Progenitor cell of endocrine pancreas (in vitro differentiated cells): ENCODE data around the gene GNPDA1. TPM values are rescaled to one million over a fixed set of nuclear protein-coding genes. Genes with fewer than 3 reads are reported as not detected.

Experiments used
- DNase-seq: peaks from one replicate; pipeline ENCODE4 v3.0.0; 2021; ENCODE audit warnings: low spot score; ENCODE audit not compliant: unreplicated experiment
- H3K27ac Mint-ChIP-seq: 2 replicates; pipeline ENCODE4 v1.8.0; 2021; ENCODE audit warnings: mild to moderate bottlenecking, moderate library complexity, mixed read lengths
- H3K27me3 Mint-ChIP-seq: 2 replicates; pipeline ENCODE4 v1.8.0; 2021; ENCODE audit warnings: mixed read lengths
- H3K36me3 Mint-ChIP-seq: 2 replicates; pipeline ENCODE4 v1.8.0; 2022; ENCODE audit warnings: mixed read lengths; ENCODE audit not compliant: insufficient read depth
- H3K4me1 Mint-ChIP-seq: 2 replicates; pipeline ENCODE4 v1.8.0; 2021; ENCODE audit warnings: low read depth, mixed read lengths
- H3K4me3 Mint-ChIP-seq: 2 replicates; pipeline ENCODE4 v1.8.0; 2021; ENCODE audit warnings: low read depth, mild to moderate bottlenecking, moderate library complexity, mixed read lengths
- H3K9me3 Mint-ChIP-seq: 2 replicates; pipeline ENCODE4 v1.8.0; 2021; ENCODE audit warnings: low read depth, mixed read lengths
- CTCF ChIP-seq: fragments of 200-600 bp; sonication (generic); IDR thresholded peaks from one replicate; pipeline ENCODE4 v1.5.0; 2021; ENCODE audit warnings: antibody characterized with exemption, mild to moderate bottlenecking; ENCODE audit not compliant: unreplicated experiment
- total RNA-seq: library from RNA; stranded (reverse); gene quantifications from 2 replicates; pipeline ENCODE4 v1.2.1, GENCODE V29; 2021

The GNPDA1 gene
- total RNA-seq, 1 donor from 2014 or later: 115 TPM

GRCh38 chr5:141968914-141969608 lies 43.8 kb downstream of the GNPDA1 start, which contains the start of gene RNF14:
Gene RNF14, plus strand, starts transcription at chr5:141969105. Its CDS starts 4,484 bp downstream, at chr5:141973589.
- TF ChIP-seq CTCF: peak; percentile 94
- Mint-ChIP-seq H3K4me1 (peaks cover 17% of the 10 kb centered on the region), H3K4me3 (peak within 1 kb of the TSS; percentile 95), H3K27me3 (no peaks in the 10 kb centered on the region), H3K9me3 (no peaks in the 10 kb centered on the region), H3K36me3 (peaks cover 10% of the 10 kb centered on the region), H3K27ac (peak within 1 kb of the TSS; percentile 98)
- peak; percentile 89 for DNase-seq

GRCh38 chr5:141966963-141967333 lies 45.9 kb downstream of the GNPDA1 start:
- Mint-ChIP-seq H3K4me1 (peaks cover 15% of the 10 kb centered on the region), H3K27ac (no peak overlapping the region), H3K36me3 (peaks cover under 1% of the 10 kb centered on the region), H3K9me3 (no peaks in the 10 kb centered on the region), H3K27me3 (no peaks in the 10 kb centered on the region), H3K4me3 (no peak overlapping the region)
- DNase-seq: no peak
- no peak for TF ChIP-seq CTCF

GRCh38 chr5:141966275-141966962 lies 46.4 kb downstream of the GNPDA1 start:
- Mint-ChIP-seq H3K4me1 (peaks cover 15% of the 10 kb centered on the region), H3K27me3 (no peaks in the 10 kb centered on the region), H3K4me3 (no peak overlapping the region), H3K36me3 (no peaks in the 10 kb centered on the region), H3K27ac (no peak overlapping the region), H3K9me3 (no peaks in the 10 kb centered on the region)
- TF ChIP-seq CTCF: no peak
- no peak for DNase-seq

- Mint-ChIP-seq H3K4me3 (no peak overlapping the region), H3K36me3 (no peaks in the 10 kb centered on the region), H3K4me1 (peaks cover 16% of the 10 kb centered on the region), H3K27ac (no peak overlapping the region), H3K9me3 (no peaks in the 10 kb centered on the region), H3K27me3 (no peaks in the 10 kb centered on the region)
- DNase-seq: no peak
- no peak for TF ChIP-seq CTCF
Observed at GRCh38 chr5:141965071-141965470, 47.8 kb downstream of the GNPDA1 start.

- Mint-ChIP-seq H3K27me3 (no peaks in the 10 kb centered on the region), H3K36me3 (no peaks in the 10 kb centered on the region), H3K4me3 (no peak overlapping the region), H3K27ac (no peak overlapping the region), H3K4me1 (peaks cover 8% of the 10 kb centered on the region), H3K9me3 (no peaks in the 10 kb centered on the region)
- DNase-seq: no peak
- no peak for TF ChIP-seq CTCF
Observed at GRCh38 chr5:141963701-141964100, 49.1 kb downstream of the GNPDA1 start.
